Fibroblast of skin of abdomen (primary cell): Measurements from ENCODE around the gene TBC1D3K. TPM values are rescaled to one million over a fixed set of nuclear protein-coding genes. Genes with fewer than 3 reads are reported as not detected.
"Not testable (repeated sequence)": the region's sequence is repeated elsewhere in the genome, so short reads cannot be mapped to it uniquely, and the experiment has no call there.

Experiments
- DNase-seq: peaks from one replicate; pipeline ENCODE4 v3.0.0-alpha.2; 2013
- polyA plus RNA-seq, 2 experiments: library from polyadenylated mRNA; unstranded; fragments of 120-200 nt; gene quantifications; one replicate each; pipeline ENCODE4 v1.2.1, GENCODE V29; 2013; ENCODE audit not compliant: insufficient read length in 2 of 2

The TBC1D3K gene
- not detected for polyA plus RNA-seq (2013, experiment 1 of 2; ENCODE audit: insufficient read length)
- polyA plus RNA-seq (2013, experiment 2 of 2; ENCODE audit: insufficient read length) = not detected

DNA sequence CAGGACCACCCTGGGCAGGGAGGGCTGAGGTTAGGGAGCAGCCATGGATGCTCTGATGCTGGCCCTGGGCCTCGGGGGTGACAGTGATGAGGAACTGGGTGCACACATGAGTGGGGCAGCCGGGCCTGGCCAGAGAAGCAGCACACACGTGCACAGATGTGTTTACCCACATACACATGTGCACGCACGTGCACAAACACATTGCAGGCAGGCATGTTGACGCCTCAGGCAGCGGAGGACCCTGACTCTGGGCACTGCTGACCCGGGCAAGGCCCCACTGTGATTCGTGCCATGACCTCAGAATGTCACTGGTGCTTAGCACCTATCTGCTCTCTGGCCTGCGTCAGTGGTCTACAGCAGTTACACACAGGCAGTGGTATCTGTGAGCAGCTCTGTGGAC, at the start of gene TBC1D3K:
TBC1D3K (plus strand) TSS at position 301 of the 400 bp plus-strand sequence. CDS start 1,585 bp downstream, outside the sequence.
- DNase-seq = not testable (repeated sequence)

DNA sequence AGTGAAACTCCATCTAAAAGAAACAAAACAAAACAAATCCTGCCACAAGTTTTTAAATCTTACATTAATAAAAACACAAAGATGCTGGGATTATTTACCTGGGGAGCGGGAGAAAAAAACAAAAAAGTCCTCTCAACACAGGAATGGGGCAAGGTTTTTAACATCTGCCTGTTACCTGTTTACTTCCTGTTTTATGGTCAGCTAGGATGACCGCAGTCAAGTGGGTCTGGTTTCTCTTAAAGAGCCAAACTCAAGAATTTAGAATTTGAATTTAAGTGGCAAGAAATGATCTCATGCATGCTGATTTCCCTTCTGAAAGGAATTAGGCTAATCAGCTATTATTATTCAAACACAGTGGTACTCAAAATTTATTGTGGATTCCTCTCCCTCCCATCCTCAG, 39.7 kb upstream of the TBC1D3K start:
- no peak for DNase-seq

DNA sequence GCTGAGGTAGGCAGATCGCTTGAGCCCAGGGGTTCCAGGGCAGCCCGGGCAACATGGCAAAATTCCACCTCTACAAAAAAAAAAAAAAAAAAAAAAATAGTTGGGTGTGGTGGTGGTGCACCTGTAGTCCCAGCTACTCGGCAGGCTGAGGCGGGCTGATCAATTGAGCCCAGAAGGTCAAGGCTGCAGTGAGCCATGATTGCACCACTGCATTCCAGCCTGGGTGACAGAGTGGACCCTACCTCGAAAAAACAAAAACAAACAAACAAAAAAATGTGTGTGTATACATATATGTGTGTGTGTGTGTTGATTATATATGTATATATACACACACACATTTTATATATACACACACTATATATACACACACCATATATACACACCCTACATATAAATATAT, 39.1 kb upstream of the TBC1D3K start:
- no peak for DNase-seq

DNA sequence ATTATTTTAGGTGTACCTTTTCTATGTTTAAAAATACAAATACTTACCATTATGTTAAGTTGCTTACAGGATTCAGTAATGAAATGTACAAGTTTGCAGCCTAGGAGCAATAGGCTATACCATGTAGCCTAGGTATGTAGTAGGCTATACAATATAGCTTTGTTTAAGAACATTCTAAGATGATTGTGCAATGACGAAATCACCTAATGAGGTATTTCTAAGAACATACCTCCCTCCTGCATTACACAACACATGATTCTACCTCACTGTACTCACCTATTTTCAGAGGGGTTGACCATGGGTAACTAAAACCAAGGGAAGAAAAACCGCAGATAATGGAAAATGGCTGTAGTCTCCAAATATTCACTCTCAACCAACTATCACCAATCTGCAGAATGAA, 35.3 kb upstream of the TBC1D3K start:
- DNase-seq = no peak

DNA sequence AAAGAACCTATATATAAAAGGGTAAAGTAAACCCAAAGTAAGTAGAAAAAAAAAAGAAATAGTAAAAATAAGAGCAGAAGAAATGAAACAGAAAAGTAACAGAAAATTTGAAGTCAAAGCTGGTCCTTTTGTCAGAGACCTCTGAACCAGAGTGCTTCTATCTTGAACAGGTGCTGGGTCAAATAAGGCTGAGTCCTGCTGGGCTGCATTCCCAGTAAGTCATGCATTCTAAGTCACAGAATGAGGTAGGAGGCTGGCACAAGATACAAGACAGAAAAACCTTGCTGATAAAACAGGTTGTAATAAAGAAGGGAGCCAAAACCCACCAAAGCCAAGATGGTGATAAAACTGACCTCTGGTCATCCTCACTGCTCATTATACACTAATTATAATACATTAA, 27.3 kb upstream of the TBC1D3K start:
- DNase-seq = not testable (repeated sequence)
